Naive B cell (primary cell): ENCODE measurements around the gene MRPL14. TPM values are rescaled to one million over a fixed set of nuclear protein-coding genes. Genes with fewer than 3 reads are reported as not detected.

ENCODE experiments used
- ATAC-seq, 2 donors: fragments of 150-1000 bp; cut with Tn5 transposase; 2 replicates each; pipeline ENCODE4 v1.10.0; 2021; ENCODE audit warnings: low read depth in 2 of 2, mild to moderate bottlenecking in 2 of 2, moderate library complexity in 2 of 2
- DNase-seq: peaks from one replicate; pipeline ENCODE4 v3.0.0; 2022
- H3K27ac Mint-ChIP-seq, 6 donors: one replicate each; pipeline ENCODE4 v1.8.0; 2020 to 2022; ENCODE audit warnings: mild to moderate bottlenecking in 6 of 6, mixed read lengths in 6 of 6, moderate library complexity in 5 of 6, inconsistent platforms in 2 of 6
- H3K27me3 Mint-ChIP-seq, 3 donors: one replicate each; pipeline ENCODE4 v1.8.0; 2021 to 2022; ENCODE audit warnings: mixed read lengths in 3 of 3, mild to moderate bottlenecking in 1 of 3
- H3K36me3 Mint-ChIP-seq, 2 donors: one replicate each; pipeline ENCODE4 v1.8.0; 2020 to 2022; ENCODE audit warnings: mixed read lengths in 2 of 2, inconsistent platforms in 1 of 2, mild to moderate bottlenecking in 1 of 2
- H3K4me1 Mint-ChIP-seq, 3 donors: one replicate each; pipeline ENCODE4 v1.8.0; 2020 to 2022; ENCODE audit warnings: mixed read lengths in 3 of 3, inconsistent platforms in 1 of 3, mild to moderate bottlenecking in 1 of 3, moderate library complexity in 1 of 3
- H3K4me3 Mint-ChIP-seq, 8 donors: one replicate each; pipeline ENCODE4 v1.8.0; 2020 to 2022; ENCODE audit warnings: mild to moderate bottlenecking in 8 of 8, mixed read lengths in 8 of 8, moderate library complexity in 8 of 8, inconsistent platforms in 2 of 8
- H3K9me3 Mint-ChIP-seq, 7 donors: one replicate each; pipeline ENCODE4 v1.8.0; 2020 to 2022; ENCODE audit warnings: mixed read lengths in 7 of 7, mild to moderate bottlenecking in 5 of 7, inconsistent platforms in 2 of 7, moderate library complexity in 1 of 7
- polyA plus RNA-seq, 6 donors: library from polyadenylated mRNA; unstranded; fragments of 300-500 nt; fragmentation: Illumina TruSeq; gene quantifications; one replicate each; pipeline ENCODE4 v1.2.3, GENCODE V29; 2021; ENCODE audit warnings: low read depth in 6 of 6

MRPL14 gene
- polyA plus RNA-seq, 6 donors from 2014 or later, result 68.2 to 99.9 (median 85.0) TPM

DNA sequence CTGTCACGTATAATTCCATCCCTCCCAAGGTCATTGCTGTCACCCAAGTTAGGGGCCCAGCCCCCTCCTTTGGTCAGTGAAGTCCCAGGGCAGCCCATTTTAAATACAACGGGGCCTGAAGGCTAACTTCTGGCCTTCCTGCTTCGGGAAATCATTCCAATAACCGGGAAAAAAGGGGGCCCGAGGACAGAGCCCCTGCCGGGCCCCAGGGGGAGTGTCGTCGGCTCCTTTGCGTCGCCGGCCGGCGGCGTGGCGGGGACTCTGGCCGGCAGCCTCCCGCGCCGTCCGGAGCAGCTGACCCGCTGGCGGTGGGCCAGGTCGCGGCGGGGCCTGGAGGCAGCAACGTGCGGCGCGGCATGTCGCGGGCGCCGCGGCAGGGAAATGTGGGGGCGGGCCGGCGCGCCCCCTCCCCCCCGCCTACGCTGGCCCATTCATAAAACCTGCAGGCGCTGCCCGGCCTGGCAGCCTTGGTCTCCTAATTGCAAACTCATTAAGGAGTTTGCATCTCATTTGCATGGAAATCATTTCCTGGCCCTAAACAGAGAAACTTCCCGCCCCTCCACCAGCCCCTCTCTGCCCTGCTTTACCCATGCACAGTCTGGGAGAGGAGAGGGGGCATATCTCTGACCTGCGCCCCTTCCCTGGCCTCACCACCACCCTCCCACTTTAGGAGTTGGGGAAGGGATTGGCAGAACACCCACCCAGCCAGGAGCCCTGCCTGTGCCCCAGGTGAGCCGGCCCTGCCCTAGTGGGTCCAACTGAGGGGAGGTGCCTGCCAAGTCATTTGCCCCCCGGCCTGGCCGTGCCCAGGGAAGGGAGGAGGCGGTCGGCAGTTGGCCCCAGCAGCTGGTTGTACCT, 50.7 kb downstream of the MRPL14 start:
- Mint-ChIP-seq H3K9me3 (peaks cover 0 to 2% (median 0%) of the 10 kb centered on the region in 7 donors), H3K27ac (no peak overlapping the region), H3K4me3 (no peak overlapping the region), H3K27me3 (peaks cover 16 to 63% (median 48%) of the 10 kb centered on the region in 3 donors), H3K4me1 (peaks cover 19 to 20% (median 20%) of the 10 kb centered on the region in 3 donors), H3K36me3 (no peaks in the 10 kb centered on the region)
- DNase-seq (no peak), ATAC-seq (no peak)

DNA sequence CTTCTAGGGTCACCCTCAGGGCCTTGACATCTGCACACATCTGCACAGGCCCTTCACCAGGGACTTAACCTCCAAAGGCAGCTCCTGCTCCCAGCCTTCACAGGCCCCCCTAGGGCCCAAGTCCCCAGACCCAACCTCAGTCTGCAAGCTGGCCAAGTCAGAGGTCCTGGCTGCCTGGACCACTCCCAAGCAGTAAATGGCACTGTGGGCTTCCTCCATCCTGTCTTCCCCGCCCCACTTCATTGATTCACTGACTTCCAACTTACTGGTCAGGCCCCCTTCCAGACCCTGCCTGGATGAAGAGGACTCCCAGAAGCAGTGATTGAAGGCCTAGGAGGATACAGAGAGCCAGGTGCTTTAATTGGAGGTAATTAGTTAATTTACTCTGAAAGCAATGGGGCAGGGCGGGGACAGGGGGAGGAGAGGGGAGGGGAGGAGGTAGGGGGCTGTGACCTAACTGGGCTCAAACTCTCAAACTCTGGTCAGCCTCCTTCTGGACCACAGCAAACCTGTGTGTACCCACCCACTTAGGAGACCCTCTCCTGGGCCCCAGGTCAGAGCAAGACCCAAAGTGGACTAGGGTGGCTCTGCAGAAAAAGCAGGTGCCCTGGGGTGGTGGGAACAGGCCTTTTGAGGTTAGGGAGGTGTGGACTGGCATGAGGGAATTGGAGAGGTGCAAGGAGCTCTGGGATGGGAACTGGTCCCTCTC, 51.5 kb downstream of the MRPL14 start:
- Mint-ChIP-seq H3K27me3 (peaks cover 19 to 71% (median 56%) of the 10 kb centered on the region in 3 donors), H3K36me3 (no peaks in the 10 kb centered on the region), H3K4me3 (no peak overlapping the region), H3K9me3 (peaks cover 0 to 2% (median 0%) of the 10 kb centered on the region in 7 donors), H3K4me1 (peaks cover 19 to 20% (median 20%) of the 10 kb centered on the region in 3 donors), H3K27ac (no peak overlapping the region)
- DNase-seq, result no peak
- ATAC-seq, result no peak

DNA sequence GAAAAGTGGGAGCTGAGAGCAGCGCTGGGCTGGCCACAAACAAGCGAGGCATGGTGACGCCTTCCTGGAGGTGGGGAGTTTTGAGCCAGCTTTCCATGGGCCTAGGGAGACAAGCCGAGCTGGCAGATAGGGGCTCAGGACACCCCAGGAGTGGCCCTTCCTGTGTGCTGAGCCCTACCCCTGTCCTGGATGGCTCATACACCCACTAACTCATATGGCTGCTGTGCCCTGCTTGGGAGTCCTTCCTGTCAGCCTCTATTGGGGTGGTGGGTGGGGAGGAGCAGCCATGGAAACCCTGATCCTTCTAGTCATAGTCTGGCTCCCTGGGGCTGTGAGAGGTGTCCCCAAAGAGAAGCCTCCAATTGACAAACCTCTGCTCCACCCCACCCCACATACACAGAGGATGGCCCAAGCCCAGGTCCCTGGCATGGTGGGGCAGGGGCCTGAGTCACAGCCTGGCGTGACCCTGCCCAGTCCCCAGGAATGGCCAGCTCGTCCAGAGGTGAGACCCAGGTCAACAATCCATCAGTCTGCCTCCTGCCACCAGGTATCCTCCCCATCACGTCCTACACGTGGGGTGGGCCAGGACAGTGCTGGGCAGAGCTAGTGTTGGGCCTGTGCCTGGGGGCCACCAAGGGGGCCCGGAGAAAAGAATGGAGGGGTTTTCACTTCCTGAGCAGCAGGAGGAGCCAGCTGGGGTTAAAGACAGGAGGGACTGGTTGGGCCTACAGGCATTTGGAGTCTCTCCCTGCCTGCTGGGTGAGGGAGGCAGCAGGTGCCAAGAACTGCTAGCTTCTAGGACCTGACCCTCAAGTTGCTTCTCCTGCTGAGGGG, 52.2 kb downstream of the MRPL14 start:
- ATAC-seq (no peak), DNase-seq (no peak)
- Mint-ChIP-seq H3K4me1 (peaks cover 19 to 20% (median 20%) of the 10 kb centered on the region in 3 donors), H3K4me3 (peak overlapping the region in 5 of 8 donors; percentile 30 to 92 (median 87)), H3K27ac (peak overlapping the region in 1 of 6 donors; percentile 4), H3K27me3 (peaks cover 24 to 76% (median 62%) of the 10 kb centered on the region in 3 donors), H3K9me3 (peaks cover 0 to 2% (median 0%) of the 10 kb centered on the region in 7 donors), H3K36me3 (no peaks in the 10 kb centered on the region)

DNA sequence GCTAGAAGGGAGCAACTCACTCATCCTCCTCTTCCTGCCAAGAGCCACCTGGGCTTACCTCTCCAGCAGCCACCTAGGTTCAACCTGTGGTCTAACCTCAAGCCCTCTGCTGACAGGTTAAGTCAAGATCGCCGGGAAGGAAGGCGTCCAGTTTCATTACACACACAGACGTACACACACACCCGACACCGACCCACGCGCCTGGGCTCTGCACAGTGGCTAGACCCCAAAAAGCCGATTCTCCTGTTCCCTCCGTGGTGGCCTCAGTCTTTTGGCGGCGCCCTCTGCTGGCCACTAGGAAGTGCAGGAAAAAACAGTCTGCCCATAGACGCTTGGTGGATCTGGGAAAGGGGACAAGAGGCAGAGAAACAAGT, 52.8 kb downstream of the MRPL14 start:
- DNase-seq (peak; percentile 60), ATAC-seq (peak; percentile 59 to 60)
- peaks cover 19 to 20% (median 20%) of the 10 kb centered on the region in 3 donors for H3K4me1 Mint-ChIP-seq
- peaks cover 0 to 2% (median 0%) of the 10 kb centered on the region in 7 donors for H3K9me3 Mint-ChIP-seq
- H3K36me3 Mint-ChIP-seq, result no peaks in the 10 kb centered on the region
- peak overlapping the region in 2 of 6 donors; percentile 4 to 72 for H3K27ac Mint-ChIP-seq
- peaks cover 25 to 79% (median 64%) of the 10 kb centered on the region in 3 donors for H3K27me3 Mint-ChIP-seq
- peak overlapping the region; percentile 69 to 92 (median 87) for H3K4me3 Mint-ChIP-seq

GRCh38 chr6:44073612-44074438, 53.4 kb downstream of the MRPL14 start:
- Mint-ChIP-seq H3K4me3 (peak overlapping the region; percentile 69 to 92 (median 88)), H3K36me3 (no peaks in the 10 kb centered on the region), H3K27me3 (peaks cover 20 to 79% (median 64%) of the 10 kb centered on the region in 3 donors), H3K4me1 (peaks cover 16 to 20% (median 19%) of the 10 kb centered on the region in 3 donors), H3K9me3 (peaks cover 0 to 2% (median 0%) of the 10 kb centered on the region in 7 donors), H3K27ac (peak overlapping the region in 2 of 6 donors; percentile 26 to 74)
- no peak for ATAC-seq
- DNase-seq, result no peak

- peaks cover 19 to 78% (median 64%) of the 10 kb centered on the region in 3 donors for H3K27me3 Mint-ChIP-seq
- peak; percentile 66 to 69 for ATAC-seq
- peaks cover 16 to 20% (median 19%) of the 10 kb centered on the region in 3 donors for H3K4me1 Mint-ChIP-seq
- peak overlapping the region; percentile 87 to 99 (median 96) for H3K4me3 Mint-ChIP-seq
- H3K27ac Mint-ChIP-seq, result peak overlapping the region in 5 of 6 donors; percentile 49 to 94 (median 55)
- H3K9me3 Mint-ChIP-seq, result peaks cover 0 to 2% (median 0%) of the 10 kb centered on the region in 7 donors
- DNase-seq, result peak; percentile 64
- H3K36me3 Mint-ChIP-seq, result no peaks in the 10 kb centered on the region
Observed at GRCh38 chr6:44072959-44073611, 54.2 kb downstream of the MRPL14 start.

DNA sequence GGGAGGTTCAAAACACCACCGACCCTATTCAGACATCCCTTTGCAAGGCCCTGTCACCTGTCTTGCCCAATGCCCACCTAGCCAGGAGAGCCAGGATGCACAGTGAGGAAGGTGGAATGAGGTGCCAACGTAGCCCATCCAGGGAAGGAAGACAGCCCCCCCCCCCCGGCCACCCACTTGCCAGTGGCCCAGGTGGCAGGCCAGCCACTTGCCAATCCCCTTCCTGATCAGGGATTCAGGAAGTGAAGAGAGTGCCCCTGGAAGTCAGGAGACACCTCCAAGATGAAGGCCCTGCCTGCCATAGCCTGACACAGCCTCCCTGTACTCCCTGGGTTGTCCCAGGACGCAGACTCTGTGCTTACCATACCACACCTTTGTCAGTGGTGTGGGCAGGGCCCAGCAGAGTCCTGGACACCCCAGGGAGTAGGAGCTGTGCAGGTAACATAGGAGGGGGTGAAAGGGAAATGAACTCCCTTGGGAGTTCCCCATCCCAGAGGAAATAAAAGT, 54.7 kb downstream of the MRPL14 start:
- DNase-seq, result no peak
- Mint-ChIP-seq H3K4me3 (peak overlapping the region; percentile 87 to 99 (median 96)), H3K4me1 (peaks cover 16 to 20% (median 19%) of the 10 kb centered on the region in 3 donors), H3K27me3 (peaks cover 16 to 77% (median 63%) of the 10 kb centered on the region in 3 donors), H3K27ac (peak overlapping the region in 1 of 6 donors; percentile 55), H3K36me3 (no peaks in the 10 kb centered on the region), H3K9me3 (no peaks in the 10 kb centered on the region)
- ATAC-seq, result no peak

- H3K4me1 Mint-ChIP-seq, result peaks cover 16 to 20% (median 19%) of the 10 kb centered on the region in 3 donors
- no peak for ATAC-seq
- H3K27me3 Mint-ChIP-seq, result peaks cover 18 to 77% (median 64%) of the 10 kb centered on the region in 3 donors
- DNase-seq, result no peak
- H3K36me3 Mint-ChIP-seq, result no peaks in the 10 kb centered on the region
- H3K4me3 Mint-ChIP-seq, result peak overlapping the region; percentile 12 to 96 (median 84)
- no peaks in the 10 kb centered on the region for H3K9me3 Mint-ChIP-seq
- no peak overlapping the region for H3K27ac Mint-ChIP-seq
Observed at GRCh38 chr6:44071670-44072451, 55.4 kb downstream of the MRPL14 start.

DNA sequence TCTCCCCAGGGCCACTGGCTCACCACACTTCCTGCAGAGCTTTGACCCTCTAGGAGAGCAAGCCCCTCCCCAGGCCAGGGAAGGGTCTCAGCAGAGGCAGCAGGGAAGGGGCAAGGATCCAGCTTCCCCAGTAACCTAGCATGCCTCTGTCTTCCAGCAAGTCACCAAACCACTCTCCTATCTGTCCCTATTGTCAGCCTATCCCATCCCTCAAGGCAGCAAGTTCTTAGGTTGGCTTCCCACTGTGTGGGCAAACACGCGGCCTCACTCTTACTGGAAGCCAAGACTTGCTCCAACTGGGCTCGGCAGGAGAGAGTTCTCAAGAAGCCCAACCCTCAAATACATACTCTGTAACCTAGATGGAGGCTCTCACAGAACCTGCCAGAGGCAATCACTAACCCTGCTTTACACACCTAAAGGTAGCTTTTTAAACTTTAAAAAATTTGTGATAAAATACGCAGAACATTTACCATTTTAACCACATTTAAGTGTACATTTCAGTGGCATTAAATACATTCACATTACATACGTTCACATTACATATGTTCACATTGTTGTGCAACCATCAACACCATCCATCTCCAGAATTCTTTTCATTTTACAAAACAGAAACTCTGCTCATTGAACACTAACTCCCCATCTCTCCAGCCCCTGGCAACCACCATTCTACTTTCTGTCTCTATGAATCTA, 58.5 kb downstream of the MRPL14 start:
- ATAC-seq, result no peak
- Mint-ChIP-seq H3K27ac (no peak overlapping the region), H3K9me3 (no peaks in the 10 kb centered on the region), H3K27me3 (peaks cover 14 to 52% (median 47%) of the 10 kb centered on the region in 3 donors), H3K4me3 (no peak overlapping the region), H3K36me3 (no peaks in the 10 kb centered on the region), H3K4me1 (peaks cover 9 to 13% (median 10%) of the 10 kb centered on the region in 3 donors)
- DNase-seq, result no peak

- ATAC-seq, result no peak
- no peak for DNase-seq
- Mint-ChIP-seq H3K4me1 (peaks cover 0 to 6% (median 3%) of the 10 kb centered on the region in 3 donors), H3K27ac (peak overlapping the region in 2 of 6 donors; percentile 9 to 57), H3K4me3 (no peak overlapping the region), H3K36me3 (no peaks in the 10 kb centered on the region), H3K27me3 (peaks cover 14 to 47% (median 45%) of the 10 kb centered on the region in 3 donors), H3K9me3 (no peaks in the 10 kb centered on the region)
Observed at GRCh38 chr6:44067173-44068139, 59.8 kb downstream of the MRPL14 start.
